ENCODE results near the gene ENAH.
"Not testable (repeated sequence)": the region's sequence is repeated elsewhere in the genome, so short reads cannot be mapped to it uniquely, and the experiment has no call there.

The ENAH gene

DNA sequence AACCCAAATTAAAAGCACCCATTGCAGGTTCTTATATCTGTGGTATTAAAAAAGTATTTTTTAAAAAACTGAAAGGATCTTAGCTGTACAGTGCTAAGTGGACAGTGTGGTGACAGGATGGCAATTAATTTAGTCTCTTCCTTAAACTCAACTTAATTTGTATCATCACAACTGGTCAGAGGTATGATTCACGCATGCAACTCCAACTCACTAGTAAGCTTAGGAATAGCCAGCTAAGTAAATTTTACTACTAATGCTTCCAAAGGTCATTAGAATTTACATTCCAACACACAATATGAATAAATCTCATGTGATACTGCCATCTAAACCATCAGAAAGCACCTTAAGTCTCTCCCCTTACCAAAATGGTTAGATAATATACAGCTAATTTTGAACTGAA is 35.4 kb downstream of the ENAH start:
- H3K36me3 ChIP-seq (ENCODE audit: insufficient read depth, low read length) = peaks cover 11% of the 10 kb centered on the region; the same call in 1 of the 2 replicates
- 100% methylated on average over 1 of the region's 1 CpG for WGBS
- H3K4me3 ChIP-seq (ENCODE audit: low read length) = no peak overlapping the region
- H3K27ac ChIP-seq (ENCODE audit: low read depth, low read length) = no peak overlapping the region
- H3K9ac ChIP-seq (ENCODE audit: low read depth, low read length) = no peak overlapping the region
- H3K27me3 ChIP-seq (ENCODE audit: insufficient read depth, low read length) = no peaks in the 10 kb centered on the region
- peaks cover 3% of the 10 kb centered on the region; the same call in 1 of the 2 replicates for H3K4me1 ChIP-seq (ENCODE audit: insufficient read depth, low read length)
- H3K9me3 ChIP-seq (ENCODE audit: insufficient read depth, low read depth, low read length) = 0 out of 2 replicates have a peak, but pooled peaks cover 2% of the 10 kb centered on the region

DNA sequence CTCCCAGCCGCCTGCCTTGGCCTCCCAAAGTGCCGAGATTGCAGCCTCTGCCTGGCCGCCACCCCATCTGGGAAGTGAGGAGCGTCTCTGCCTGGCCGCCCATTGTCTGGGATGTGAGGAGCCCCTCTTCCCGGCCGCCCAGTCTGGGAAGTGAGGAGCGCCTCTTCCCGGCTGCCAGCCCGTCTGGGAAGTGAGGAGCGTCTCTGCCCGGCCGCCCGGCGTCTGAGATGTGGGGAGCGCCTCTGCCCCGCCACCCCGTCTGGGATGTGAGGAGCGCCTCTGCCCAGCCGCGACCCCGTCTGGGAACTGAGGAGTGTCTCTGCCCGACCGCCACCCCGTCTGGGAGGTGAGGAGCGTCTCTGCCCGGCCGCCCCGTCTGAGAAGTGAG is 37.5 kb downstream of the ENAH start:
- H3K9me3 ChIP-seq (ENCODE audit: insufficient read depth, low read depth, low read length); H3K4me3 ChIP-seq (ENCODE audit: low read length); H3K9ac ChIP-seq (ENCODE audit: low read depth, low read length); H3K27me3 ChIP-seq (ENCODE audit: insufficient read depth, low read length); H3K27ac ChIP-seq (ENCODE audit: low read depth, low read length); H3K36me3 ChIP-seq (ENCODE audit: insufficient read depth, low read length); H3K4me1 ChIP-seq (ENCODE audit: insufficient read depth, low read length): not testable (repeated sequence)
- 97% methylated on average over 23 of the region's 29 CpGs for WGBS

DNA sequence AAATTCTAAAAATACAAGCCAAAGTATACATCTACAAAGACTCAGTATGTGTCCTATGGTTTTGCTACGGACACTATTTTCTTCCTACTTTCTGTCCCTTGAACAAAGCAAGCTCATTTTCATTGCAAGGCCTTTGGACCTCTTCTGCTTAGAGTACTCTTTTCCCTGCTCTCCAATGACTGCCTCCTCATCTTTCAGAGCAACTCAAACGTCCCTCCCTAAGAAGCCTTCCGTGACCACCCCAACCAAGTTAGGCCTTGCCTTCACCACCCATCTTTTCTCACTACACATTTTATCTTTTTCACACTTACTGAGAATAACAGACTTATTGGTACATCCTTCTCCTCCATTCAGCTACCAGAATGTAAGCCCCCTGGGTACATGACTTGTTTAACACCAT is 39.9 kb downstream of the ENAH start:
- no peak overlapping the region for H3K27ac ChIP-seq (ENCODE audit: low read depth, low read length)
- no peaks in the 10 kb centered on the region for H3K27me3 ChIP-seq (ENCODE audit: insufficient read depth, low read length)
- WGBS = 78% methylated on average over 3 of the region's 3 CpGs
- no peak overlapping the region for H3K9ac ChIP-seq (ENCODE audit: low read depth, low read length)
- no peak overlapping the region for H3K4me3 ChIP-seq (ENCODE audit: low read length)
- 0 out of 2 replicates have a peak, but pooled peaks cover 2% of the 10 kb centered on the region for H3K9me3 ChIP-seq (ENCODE audit: insufficient read depth, low read depth, low read length)
- H3K36me3 ChIP-seq (ENCODE audit: insufficient read depth, low read length) = peaks cover 3% of the 10 kb centered on the region; the same call in 1 of the 2 replicates
- H3K4me1 ChIP-seq (ENCODE audit: insufficient read depth, low read length) = peaks cover 22% of the 10 kb centered on the region

DNA sequence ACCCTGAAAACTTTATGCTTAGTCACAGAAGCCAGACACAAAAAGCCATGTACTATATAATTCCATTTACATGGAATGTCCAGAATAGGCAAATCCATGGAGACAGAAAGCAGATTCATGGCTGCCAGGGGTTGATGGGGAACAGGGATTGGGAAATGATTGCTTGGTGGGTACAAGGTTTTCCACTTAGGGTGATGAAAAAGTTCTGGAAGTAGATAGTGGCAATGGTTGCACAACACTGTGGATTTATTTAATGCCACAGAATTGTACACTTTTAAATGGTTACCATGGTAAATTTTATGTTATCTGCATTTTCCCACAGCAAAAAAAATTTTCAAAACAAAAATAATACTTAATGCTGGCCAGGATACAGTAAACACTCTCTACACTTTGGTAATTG is 40.6 kb downstream of the ENAH start:
- Histone ChIP-seq H3K27ac (ENCODE audit: low read depth, low read length) (no peak overlapping the region), H3K9ac (ENCODE audit: low read depth, low read length) (no peak overlapping the region)

DNA sequence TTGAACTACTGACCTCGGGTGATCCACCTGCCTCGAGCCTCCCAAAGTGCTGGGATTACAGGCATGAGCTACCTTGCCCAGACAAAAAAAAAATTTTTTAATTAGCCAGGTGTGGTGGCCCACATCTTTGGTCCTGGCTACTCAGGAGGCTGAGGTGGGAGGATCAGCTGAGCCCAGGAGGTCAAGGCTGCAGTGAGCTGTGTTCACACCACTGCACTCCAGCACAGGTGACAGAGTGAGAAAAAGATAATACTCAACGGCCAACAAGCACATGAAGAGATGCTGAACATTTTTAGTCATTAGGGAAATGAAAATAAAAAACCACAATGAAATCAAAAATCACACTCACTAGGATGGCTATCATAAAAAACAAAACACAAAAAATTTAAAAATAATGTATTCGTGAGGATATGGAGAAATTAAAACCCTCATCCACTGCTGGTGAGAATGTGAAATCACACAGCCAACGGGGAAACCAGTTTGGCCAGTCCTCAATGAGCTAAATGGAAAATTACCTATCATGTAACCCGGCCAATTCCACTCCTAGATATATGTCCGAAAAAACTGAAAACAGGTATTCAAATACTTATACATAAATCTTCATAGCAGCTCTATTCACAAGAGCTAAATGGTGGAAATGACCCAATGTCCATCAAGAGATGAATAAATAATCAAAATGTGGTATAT is 41.2 kb downstream of the ENAH start:
- WGBS = 97% methylated on average over 7 of the region's 7 CpGs
- H3K4me1 ChIP-seq (ENCODE audit: insufficient read depth, low read length) = peaks cover 32% of the 10 kb centered on the region
- H3K27me3 ChIP-seq (ENCODE audit: insufficient read depth, low read length) = no peaks in the 10 kb centered on the region
- H3K27ac ChIP-seq (ENCODE audit: low read depth, low read length) = no peak overlapping the region
- H3K9me3 ChIP-seq (ENCODE audit: insufficient read depth, low read depth, low read length) = 0 out of 2 replicates have a peak, but pooled peaks cover 2% of the 10 kb centered on the region
- H3K36me3 ChIP-seq (ENCODE audit: insufficient read depth, low read length) = 0 out of 2 replicates have a peak, but pooled peaks cover 3% of the 10 kb centered on the region
- H3K4me3 ChIP-seq (ENCODE audit: low read length) = no peak overlapping the region
- no peak overlapping the region for H3K9ac ChIP-seq (ENCODE audit: low read depth, low read length)

More for the DNA sequence above, 40.6 kb downstream of the ENAH start:
- H3K9me3 ChIP-seq (ENCODE audit: insufficient read depth, low read depth, low read length) = 0 out of 2 replicates have a peak, but pooled peaks cover 2% of the 10 kb centered on the region
- peaks cover 29% of the 10 kb centered on the region for H3K4me1 ChIP-seq (ENCODE audit: insufficient read depth, low read length)
- H3K27me3 ChIP-seq (ENCODE audit: insufficient read depth, low read length) = no peaks in the 10 kb centered on the region
- H3K4me3 ChIP-seq (ENCODE audit: low read length) = no peak overlapping the region
- 0 out of 2 replicates have a peak, but pooled peaks cover 3% of the 10 kb centered on the region for H3K36me3 ChIP-seq (ENCODE audit: insufficient read depth, low read length)

DNA sequence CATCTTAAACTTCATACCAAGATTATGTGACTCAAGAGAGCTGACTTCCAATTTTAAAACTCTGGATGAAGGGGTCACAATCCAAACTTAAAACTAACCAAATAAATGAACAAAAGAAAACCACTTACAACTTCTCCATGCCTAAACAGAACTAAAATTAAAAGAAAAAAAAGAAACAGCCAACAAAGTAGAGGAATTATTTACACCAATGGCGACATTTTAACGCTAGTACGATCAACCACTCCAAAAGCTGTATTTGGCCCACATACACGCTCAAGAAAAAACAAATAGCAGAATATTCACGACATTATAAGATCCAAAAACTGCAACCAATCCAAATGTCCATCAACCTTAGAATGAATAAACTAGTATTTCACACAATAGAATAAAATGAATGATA is 42.4 kb downstream of the ENAH start:
- H3K4me3 ChIP-seq (ENCODE audit: low read length) = no peak overlapping the region
- no peaks in the 10 kb centered on the region for H3K36me3 ChIP-seq (ENCODE audit: insufficient read depth, low read length)
- H3K9ac ChIP-seq (ENCODE audit: low read depth, low read length) = no peak overlapping the region
- no peaks in the 10 kb centered on the region for H3K27me3 ChIP-seq (ENCODE audit: insufficient read depth, low read length)
- whole genome bisulfite sequencing = 91% methylated on average over 5 of the region's 5 CpGs
- no peaks in the 10 kb centered on the region for H3K9me3 ChIP-seq (ENCODE audit: insufficient read depth, low read depth, low read length)
- H3K4me1 ChIP-seq (ENCODE audit: insufficient read depth, low read length) = peaks cover 32% of the 10 kb centered on the region
- H3K27ac ChIP-seq (ENCODE audit: low read depth, low read length) = no peak overlapping the region

DNA sequence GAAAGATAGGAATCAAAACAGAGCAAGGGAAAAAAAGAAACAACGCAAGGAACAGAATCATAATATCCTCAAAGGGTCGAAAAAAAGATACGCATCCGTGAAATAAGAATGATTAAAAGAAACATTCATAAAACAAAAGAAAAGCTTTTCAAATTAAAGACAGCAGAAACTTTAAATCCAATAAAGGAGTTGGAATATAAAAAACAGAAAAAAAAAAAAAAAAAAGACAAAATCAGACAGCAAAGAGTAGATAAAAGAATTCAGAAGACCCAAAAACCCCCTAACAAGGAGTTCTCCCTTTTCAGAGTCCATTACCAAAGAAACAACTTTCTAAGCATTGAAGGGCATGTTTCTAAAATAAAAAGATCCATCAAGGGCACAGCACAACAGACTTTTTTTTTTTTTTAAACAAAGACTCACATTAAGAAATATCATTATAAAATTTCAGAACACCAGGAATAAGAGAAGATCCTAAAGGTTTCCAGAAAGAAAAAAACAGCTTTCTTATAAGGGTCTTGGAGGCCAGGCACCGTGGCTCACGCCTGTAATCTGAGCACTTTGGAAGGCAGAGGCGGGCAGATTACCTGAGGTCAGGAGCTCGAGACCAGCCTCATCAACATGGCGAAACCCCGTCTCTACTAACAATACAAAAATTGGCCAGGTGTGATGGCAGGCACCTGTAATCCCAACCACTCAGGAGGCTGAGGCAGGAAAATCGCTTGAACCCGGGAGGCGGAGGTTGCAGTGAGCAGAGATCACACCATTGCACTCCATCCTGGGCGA is 44.7 kb downstream of the ENAH start:
- peaks cover 35% of the 10 kb centered on the region for H3K4me1 ChIP-seq (ENCODE audit: insufficient read depth, low read length)
- no peak overlapping the region for H3K4me3 ChIP-seq (ENCODE audit: low read length)
- 74% methylated on average over 10 of the region's 14 CpGs for WGBS
- H3K36me3 ChIP-seq (ENCODE audit: insufficient read depth, low read length) = no peaks in the 10 kb centered on the region
- H3K9ac ChIP-seq (ENCODE audit: low read depth, low read length) = no peak overlapping the region
- H3K27ac ChIP-seq (ENCODE audit: low read depth, low read length) = no peak overlapping the region
- no peaks in the 10 kb centered on the region for H3K27me3 ChIP-seq (ENCODE audit: insufficient read depth, low read length)
- H3K9me3 ChIP-seq (ENCODE audit: insufficient read depth, low read depth, low read length) = no peaks in the 10 kb centered on the region

DNA sequence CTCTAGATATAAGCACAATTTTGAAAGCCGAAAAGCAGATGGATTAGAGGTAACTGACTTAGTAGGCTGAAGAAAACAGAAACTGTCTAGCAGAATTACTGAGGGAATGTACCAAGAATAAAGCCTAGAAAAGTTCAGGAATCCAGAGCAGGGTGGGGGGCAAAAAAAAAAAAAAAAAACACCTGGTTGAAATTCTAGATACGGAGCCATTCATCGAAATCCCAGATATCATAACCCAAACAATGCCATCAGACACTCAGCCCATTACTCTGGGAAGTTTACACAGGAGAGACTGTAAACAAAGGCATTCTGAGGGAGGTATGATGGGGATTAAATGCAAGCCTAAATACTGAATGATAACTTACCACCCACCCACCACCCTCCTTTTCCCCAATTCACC is 45.6 kb downstream of the ENAH start:
- H3K4me1 ChIP-seq (ENCODE audit: insufficient read depth, low read length) = peaks cover 35% of the 10 kb centered on the region
- WGBS = 85% methylated on average over 1 of the region's 3 CpGs
- H3K36me3 ChIP-seq (ENCODE audit: insufficient read depth, low read length) = no peaks in the 10 kb centered on the region
- no peaks in the 10 kb centered on the region for H3K9me3 ChIP-seq (ENCODE audit: insufficient read depth, low read depth, low read length)
- H3K27me3 ChIP-seq (ENCODE audit: insufficient read depth, low read length) = no peaks in the 10 kb centered on the region
- H3K4me3 ChIP-seq (ENCODE audit: low read length) = no peak overlapping the region
- H3K9ac ChIP-seq (ENCODE audit: low read depth, low read length) = no peak overlapping the region
- no peak overlapping the region for H3K27ac ChIP-seq (ENCODE audit: low read depth, low read length)

DNA sequence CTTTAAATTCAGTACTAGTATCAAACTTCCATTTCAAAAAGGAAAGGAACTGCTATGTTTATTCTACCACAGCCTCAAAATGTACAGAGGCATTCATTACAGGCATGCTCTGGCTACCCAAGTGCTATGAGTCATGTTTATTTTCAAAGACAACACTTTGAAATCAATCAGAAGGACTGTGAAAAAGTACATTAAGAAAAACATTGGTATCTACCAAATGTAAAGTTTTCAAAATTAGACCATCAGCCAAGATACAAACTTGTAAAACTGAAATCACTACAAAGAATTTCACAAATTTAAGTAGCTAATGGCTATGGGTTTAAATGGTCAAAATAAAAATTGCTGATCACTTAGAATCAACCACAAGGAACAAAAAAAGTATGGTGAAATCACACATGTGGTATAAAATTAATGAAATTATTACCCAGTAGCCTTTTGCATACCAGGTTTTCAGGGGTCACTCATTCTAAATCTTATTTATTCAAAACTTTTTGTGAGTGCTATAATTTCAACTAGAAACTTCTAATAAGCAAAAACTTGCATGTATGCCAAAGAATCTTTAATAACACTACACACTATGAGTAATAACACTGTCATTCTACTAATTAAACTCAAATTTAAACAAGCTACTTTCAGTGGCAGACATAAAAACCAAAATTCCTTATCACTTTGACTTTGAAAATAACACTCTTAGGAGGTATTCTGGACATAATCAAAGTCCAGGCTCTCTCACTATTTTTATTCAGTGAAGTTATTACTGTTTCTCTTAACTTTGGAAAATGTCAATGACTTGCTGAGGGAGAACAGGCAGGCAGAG is 49.2 kb downstream of the ENAH start:
- Histone ChIP-seq H3K4me1 (ENCODE audit: insufficient read depth, low read length) (peaks cover 21% of the 10 kb centered on the region), H3K9ac (ENCODE audit: low read depth, low read length) (no peak overlapping the region), H3K27me3 (ENCODE audit: insufficient read depth, low read length) (no peaks in the 10 kb centered on the region), H3K36me3 (ENCODE audit: insufficient read depth, low read length) (peaks cover 6% of the 10 kb centered on the region; the same call in 1 of the 2 replicates), H3K4me3 (ENCODE audit: low read length) (no peak overlapping the region), H3K27ac (ENCODE audit: low read depth, low read length) (no peak overlapping the region), H3K9me3 (ENCODE audit: insufficient read depth, low read depth, low read length) (peaks cover 7% of the 10 kb centered on the region; the same call in 1 of the 2 replicates)

DNA sequence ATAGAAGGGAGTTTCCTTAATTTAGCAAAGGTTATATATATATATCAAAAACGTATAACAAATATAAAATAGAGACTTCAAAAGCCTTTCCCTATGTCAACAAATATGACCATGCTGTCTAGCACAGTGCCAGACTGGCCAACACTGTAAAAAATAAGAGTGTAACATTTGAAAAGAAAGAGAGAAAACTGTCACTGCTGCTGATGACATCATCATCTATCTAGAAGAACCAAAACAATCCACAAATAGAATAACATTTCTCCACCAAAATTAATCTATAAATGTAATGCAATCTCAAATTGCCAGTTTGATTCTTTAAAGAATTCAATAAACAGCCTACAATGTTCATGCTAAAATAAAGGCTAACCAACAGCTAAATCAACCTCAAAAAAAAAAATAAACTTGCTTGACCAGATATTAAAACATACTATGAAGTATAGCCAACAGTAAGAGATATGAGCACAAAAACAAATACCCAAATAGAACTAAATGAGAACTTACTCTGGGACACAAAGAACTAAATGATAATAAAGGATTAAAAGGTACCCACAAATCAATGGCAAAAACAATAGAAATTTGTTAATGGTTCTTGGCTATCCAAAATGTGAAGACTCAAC is 50.2 kb downstream of the ENAH start:
- Histone ChIP-seq H3K4me1 (ENCODE audit: insufficient read depth, low read length) (peaks cover 13% of the 10 kb centered on the region), H3K4me3 (ENCODE audit: low read length) (no peak overlapping the region), H3K36me3 (ENCODE audit: insufficient read depth, low read length) (peaks cover 6% of the 10 kb centered on the region; the same call in 1 of the 2 replicates), H3K27me3 (ENCODE audit: insufficient read depth, low read length) (no peaks in the 10 kb centered on the region), H3K9me3 (ENCODE audit: insufficient read depth, low read depth, low read length) (peaks cover 7% of the 10 kb centered on the region; the same call in 1 of the 2 replicates), H3K9ac (ENCODE audit: low read depth, low read length) (no peak overlapping the region), H3K27ac (ENCODE audit: low read depth, low read length) (no peak overlapping the region)
- WGBS = no CpG with 5 or more reads among the region's 1 CpG

All from HUES64 (cell line).